Esophagus muscularis mucosa (tissue), 4 donors: ENCODE data around the gene DENND1C. TPM values are rescaled to one million over a fixed set of nuclear protein-coding genes. Genes with fewer than 3 reads are reported as not detected.

Source experiments
- DNase-seq: peaks from one replicate; pipeline ENCODE4 v3.0.0-alpha.2; 2017; ENCODE audit errors: extremely low spot score
- H3K27ac ChIP-seq, 4 donors: fragments of 200-600 bp; sonication (generic); replicated peaks in 1 of 4; 1 replicate in 3 of 4; 2 replicates in 1 of 4; pipeline ENCODE4 v1.5.1; 2016 to 2019; ENCODE audit warnings: mild to moderate bottlenecking in 1 of 4
- H3K27me3 ChIP-seq, 4 donors: fragments of 200-600 bp; sonication (generic); one replicate each; pipeline versions ENCODE4 v1.5.1 to v1.6.0; 2016 to 2019
- H3K36me3 ChIP-seq, 4 donors: fragments of 200-600 bp; sonication (generic); one replicate each; pipeline ENCODE4 v1.5.1; 2016 to 2019
- H3K4me1 ChIP-seq, 4 donors: fragments of 200-600 bp; sonication (generic); one replicate each; pipeline ENCODE4 v1.5.1; 2016 to 2019
- H3K4me3 ChIP-seq, 4 donors: fragments of 200-600 bp; sonication (generic); 1 replicate in 2 of 4; 2 replicates in 2 of 4; pipeline ENCODE4 v1.5.1; 2016 to 2019; ENCODE audit warnings: mild to moderate bottlenecking in 4 of 4, moderate library complexity in 1 of 4
- H3K9me3 ChIP-seq, 4 donors: fragments of 200-600 bp; sonication (generic); 1 replicate in 3 of 4; 2 replicates in 1 of 4; pipeline ENCODE4 v1.5.1; 2016 to 2019
- EP300 ChIP-seq: sonication (generic); formaldehyde crosslinking; IDR thresholded peaks from one replicate; pipeline ENCODE4 v1.6.1; 2017; ENCODE audit warnings: antibody characterized with exemption
- POLR2A ChIP-seq: fragments of 450-650 bp; IDR thresholded peaks from one replicate; pipeline ENCODE4 v1.6.1; 2017; ENCODE audit warnings: antibody characterized with exemption, moderate library complexity, mild to moderate bottlenecking, low read depth
- POLR2AphosphoS5 ChIP-seq, 2 donors: sonication (generic); formaldehyde crosslinking; IDR thresholded peaks; one replicate each; pipeline ENCODE4 v1.6.1; 2017; ENCODE audit warnings: antibody characterized with exemption in 2 of 2
- WGBS: methylation state at CpG from one replicate; pipeline ENCODE4 v1.1.5; 2018; 5-methylcytosine and 5-hydroxymethylcytosine counted together
- intact Hi-C: fragments of 100-400 bp; cut with DNase I; formaldehyde crosslinking; loops from one replicate; pipeline ENCODE4 v1.15.1; 2023
- total RNA-seq, 4 donors: library from RNA; depleted of rRNA; stranded (reverse); fragments of >200 nt; gene quantifications; one replicate each; pipeline versions ENCODE4 v1.1.0 to v1.2.1, GENCODE V29; 2016
- TF ChIP-seq, protein P1 (sequence below), 3 experiments: fragments of 200-600 bp in 2 of 3; fragments of 450-650 bp in 1 of 3; sonication (generic) in 2 of 3; IDR thresholded peaks; one replicate each; pipeline ENCODE4 v1.5.1; 2017 to 2019; ENCODE audit warnings: antibody characterized with exemption in 3 of 3, mild to moderate bottlenecking in 2 of 3, moderate library complexity in 1 of 3

DENND1C gene
- total RNA-seq, 4 donors from 2014 or later: 0.13 to 2.8 (median 1.1) TPM

DNA sequence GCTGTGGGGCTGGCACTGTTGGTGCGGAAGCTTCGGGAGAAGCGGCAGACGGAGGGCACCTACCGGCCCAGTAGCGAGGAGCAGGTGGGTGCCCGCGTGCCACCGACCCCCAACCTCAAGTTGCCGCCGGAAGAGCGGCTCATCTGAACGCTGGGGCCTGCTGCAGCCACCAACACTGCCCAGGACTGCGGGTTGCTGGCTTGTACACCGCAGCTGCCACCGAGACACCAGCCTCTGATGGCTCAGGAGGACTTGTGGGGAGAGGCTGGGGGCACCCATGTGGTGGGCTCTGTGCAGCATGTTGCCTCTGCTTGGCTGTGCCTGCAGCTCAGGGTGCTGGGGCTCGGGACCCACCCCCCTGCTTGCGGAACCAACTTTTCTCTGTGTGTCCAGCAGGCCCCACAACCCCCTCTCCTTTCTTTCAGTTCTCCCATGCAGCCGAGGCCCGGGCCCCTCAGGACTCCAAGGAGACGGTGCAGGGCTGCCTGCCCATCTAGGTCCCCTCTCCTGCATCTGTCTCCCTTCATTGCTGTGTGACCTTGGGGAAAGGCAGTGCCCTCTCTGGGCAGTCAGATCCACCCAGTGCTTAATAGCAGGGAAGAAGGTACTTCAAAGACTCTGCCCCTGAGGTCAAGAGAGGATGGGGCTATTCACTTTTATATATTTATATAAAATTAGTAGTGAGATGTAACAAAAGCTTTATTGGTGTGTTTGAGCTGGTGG is 14.9 kb downstream of the DENND1C start:
- H3K4me3 ChIP-seq: no peak overlapping the region
- 81% methylated on average over 5 of the region's 21 CpGs for WGBS
- H3K36me3 ChIP-seq: no peaks in the 10 kb centered on the region
- intact Hi-C loops: no loop called here
- peaks cover 0 to 31% (median 14%) of the 10 kb centered on the region in 4 donors for H3K27me3 ChIP-seq
- no peaks in the 10 kb centered on the region for H3K9me3 ChIP-seq
- TF ChIP-seq POLR2A: no peak
- TF ChIP-seq EP300: no peak
- TF ChIP-seq, protein P1, sequence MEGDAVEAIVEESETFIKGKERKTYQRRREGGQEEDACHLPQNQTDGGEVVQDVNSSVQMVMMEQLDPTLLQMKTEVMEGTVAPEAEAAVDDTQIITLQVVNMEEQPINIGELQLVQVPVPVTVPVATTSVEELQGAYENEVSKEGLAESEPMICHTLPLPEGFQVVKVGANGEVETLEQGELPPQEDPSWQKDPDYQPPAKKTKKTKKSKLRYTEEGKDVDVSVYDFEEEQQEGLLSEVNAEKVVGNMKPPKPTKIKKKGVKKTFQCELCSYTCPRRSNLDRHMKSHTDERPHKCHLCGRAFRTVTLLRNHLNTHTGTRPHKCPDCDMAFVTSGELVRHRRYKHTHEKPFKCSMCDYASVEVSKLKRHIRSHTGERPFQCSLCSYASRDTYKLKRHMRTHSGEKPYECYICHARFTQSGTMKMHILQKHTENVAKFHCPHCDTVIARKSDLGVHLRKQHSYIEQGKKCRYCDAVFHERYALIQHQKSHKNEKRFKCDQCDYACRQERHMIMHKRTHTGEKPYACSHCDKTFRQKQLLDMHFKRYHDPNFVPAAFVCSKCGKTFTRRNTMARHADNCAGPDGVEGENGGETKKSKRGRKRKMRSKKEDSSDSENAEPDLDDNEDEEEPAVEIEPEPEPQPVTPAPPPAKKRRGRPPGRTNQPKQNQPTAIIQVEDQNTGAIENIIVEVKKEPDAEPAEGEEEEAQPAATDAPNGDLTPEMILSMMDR (IDR thresholded peaks at IDR 0.05): no peak
- no peak for TF ChIP-seq POLR2AphosphoS5 (IDR thresholded peaks at IDR 0.05)
- peaks cover 0 to 8% (median 4%) of the 10 kb centered on the region in 4 donors for H3K4me1 ChIP-seq
- no peak for DNase-seq
- H3K27ac ChIP-seq: no peak overlapping the region

DNA sequence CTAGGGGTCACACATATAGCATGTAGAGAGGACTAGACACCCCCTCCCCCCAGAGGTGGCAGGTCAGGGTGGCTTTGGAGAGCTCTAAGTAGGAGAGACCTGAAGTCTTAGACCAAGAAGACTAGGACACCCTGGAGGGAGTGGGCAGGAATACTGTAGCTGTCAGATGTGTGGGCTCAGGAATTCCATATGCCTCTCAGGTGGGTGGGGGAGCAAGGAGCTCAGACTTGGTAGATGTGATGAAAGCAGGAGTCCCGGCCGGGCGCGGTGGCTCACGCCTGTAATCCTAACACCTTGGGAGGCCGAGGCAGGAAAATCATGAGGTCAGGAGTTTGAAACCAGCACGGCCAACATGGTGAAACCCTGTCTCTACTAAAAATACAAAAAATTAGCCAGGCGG is 15.9 kb downstream of the DENND1C start:
- no peak for DNase-seq
- WGBS: 97% methylated on average over 8 of the region's 8 CpGs

DNA sequence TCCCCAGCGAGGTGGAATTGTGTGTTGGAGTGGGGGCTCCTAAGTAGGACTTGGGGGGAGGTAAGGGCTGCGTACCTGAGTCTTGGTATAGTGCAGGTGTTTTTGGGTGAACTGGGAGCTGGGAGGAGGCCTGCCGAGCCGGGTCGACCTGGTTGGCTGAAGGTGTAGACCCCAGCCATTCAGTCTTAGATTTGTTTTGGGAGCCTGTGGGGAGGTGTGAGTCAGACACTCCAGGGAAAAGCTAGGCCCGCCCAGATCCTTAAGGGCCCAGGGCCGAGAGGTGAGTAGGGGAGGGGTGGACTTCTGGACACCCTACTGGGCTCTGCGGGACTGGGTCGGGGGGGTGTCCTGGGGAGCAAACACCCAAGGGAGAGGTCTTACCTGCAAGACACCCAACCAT is 16.6 kb downstream of the DENND1C start:
- Histone ChIP-seq H3K27me3 (peaks cover 0 to 31% (median 14%) of the 10 kb centered on the region in 4 donors), H3K9me3 (no peaks in the 10 kb centered on the region), H3K27ac (no peak overlapping the region), H3K4me3 (no peak overlapping the region), H3K36me3 (no peaks in the 10 kb centered on the region), H3K4me1 (peaks cover 0 to 13% (median 9%) of the 10 kb centered on the region in 4 donors)
- intact Hi-C loops: no loop called here
- TF ChIP-seq POLR2A (no peak), POLR2AphosphoS5 (IDR thresholded peaks at IDR 0.05) (no peak), EP300 (no peak)
- TF ChIP-seq, protein P1 (IDR thresholded peaks at IDR 0.05): no peak
- no peak for DNase-seq
- 54% methylated on average over 8 of the region's 9 CpGs for WGBS

More for the DNA sequence above, 15.9 kb downstream of the DENND1C start:
- intact Hi-C loops: no loop called here
- no peaks in the 10 kb centered on the region for H3K9me3 ChIP-seq
- no peak overlapping the region for H3K4me3 ChIP-seq
- H3K4me1 ChIP-seq: peaks cover 0 to 11% (median 7%) of the 10 kb centered on the region in 4 donors
- no peak overlapping the region for H3K27ac ChIP-seq
- H3K27me3 ChIP-seq: peaks cover 0 to 31% (median 14%) of the 10 kb centered on the region in 4 donors
- no peaks in the 10 kb centered on the region for H3K36me3 ChIP-seq
- TF ChIP-seq POLR2A: no peak
- TF ChIP-seq, protein P1 (IDR thresholded peaks at IDR 0.05): no peak
- TF ChIP-seq EP300: no peak
- no peak for TF ChIP-seq POLR2AphosphoS5 (IDR thresholded peaks at IDR 0.05)

DNA sequence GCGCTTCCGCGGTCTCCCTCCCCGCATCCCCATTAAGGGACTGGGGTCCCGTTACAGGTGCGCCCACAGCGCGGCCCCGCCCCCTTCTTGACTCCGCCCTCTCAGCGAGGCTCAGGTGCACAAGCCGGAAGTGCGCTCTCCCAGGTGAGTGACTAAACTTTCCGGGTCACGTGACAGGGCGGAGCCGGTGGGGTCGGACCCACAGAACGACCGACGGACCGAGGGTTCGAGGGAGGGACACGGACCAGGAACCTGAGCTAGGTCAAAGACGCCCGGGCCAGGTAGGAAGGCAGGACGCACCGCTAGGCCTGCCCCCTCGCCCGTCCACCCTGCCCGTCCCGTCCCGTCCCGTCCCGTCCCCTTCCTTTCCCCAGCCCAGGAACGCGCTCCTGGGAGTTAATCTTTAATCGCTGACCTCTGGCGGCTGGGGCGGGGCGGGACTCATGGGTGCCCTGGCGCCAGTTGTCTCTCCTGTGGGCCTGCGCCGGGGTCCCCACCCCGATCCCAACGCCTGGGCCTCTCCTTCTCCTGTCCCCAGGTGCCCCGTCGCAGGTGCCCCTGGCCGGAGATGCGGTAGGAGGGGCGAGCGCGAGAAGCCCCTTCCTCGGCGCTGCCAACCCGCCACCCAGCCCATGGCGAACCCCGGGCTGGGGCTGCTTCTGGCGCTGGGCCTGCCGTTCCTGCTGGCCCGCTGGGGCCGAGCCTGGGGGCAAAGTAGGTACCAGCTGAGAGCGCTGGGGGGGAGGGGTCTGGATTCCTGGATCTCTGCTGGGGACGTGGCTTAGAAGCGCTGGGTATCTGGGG is 17.3 kb downstream of the DENND1C start, which contains the start of gene CRB3:
Gene CRB3, plus strand, starts transcription at position 202 of the 804 bp plus-strand sequence. Its CDS starts 431 bp downstream, at position 633.
- 25% methylated on average over 4 of the region's 65 CpGs for WGBS
- Histone ChIP-seq H3K4me3 (peak within 1 kb of the TSS in 1 of 4 donors; percentile 29), H3K36me3 (no peaks in the 10 kb centered on the region), H3K4me1 (peaks cover 0 to 19% (median 11%) of the 10 kb centered on the region in 4 donors), H3K9me3 (no peaks in the 10 kb centered on the region), H3K27ac (no peak within 1 kb of the TSS), H3K27me3 (peaks cover 0 to 31% (median 14%) of the 10 kb centered on the region in 4 donors)
- intact Hi-C loops: no loop called here
- no peak for DNase-seq
- TF ChIP-seq, protein P1 (IDR thresholded peaks at IDR 0.05): no peak
- TF ChIP-seq POLR2A: no peak
- no peak for TF ChIP-seq POLR2AphosphoS5 (IDR thresholded peaks at IDR 0.05)
- TF ChIP-seq EP300: no peak
